ENCODE data around the gene SIN3B.
A peak's percentile ranks its signal among the peaks of the same experiment; 100 is the strongest.

Gene SIN3B

GRCh38 chr19:16824658-16825311 lies 4.4 kb upstream of the SIN3B start:
- no peak for DNase-seq (ENCODE audit: low spot score)

DNA sequence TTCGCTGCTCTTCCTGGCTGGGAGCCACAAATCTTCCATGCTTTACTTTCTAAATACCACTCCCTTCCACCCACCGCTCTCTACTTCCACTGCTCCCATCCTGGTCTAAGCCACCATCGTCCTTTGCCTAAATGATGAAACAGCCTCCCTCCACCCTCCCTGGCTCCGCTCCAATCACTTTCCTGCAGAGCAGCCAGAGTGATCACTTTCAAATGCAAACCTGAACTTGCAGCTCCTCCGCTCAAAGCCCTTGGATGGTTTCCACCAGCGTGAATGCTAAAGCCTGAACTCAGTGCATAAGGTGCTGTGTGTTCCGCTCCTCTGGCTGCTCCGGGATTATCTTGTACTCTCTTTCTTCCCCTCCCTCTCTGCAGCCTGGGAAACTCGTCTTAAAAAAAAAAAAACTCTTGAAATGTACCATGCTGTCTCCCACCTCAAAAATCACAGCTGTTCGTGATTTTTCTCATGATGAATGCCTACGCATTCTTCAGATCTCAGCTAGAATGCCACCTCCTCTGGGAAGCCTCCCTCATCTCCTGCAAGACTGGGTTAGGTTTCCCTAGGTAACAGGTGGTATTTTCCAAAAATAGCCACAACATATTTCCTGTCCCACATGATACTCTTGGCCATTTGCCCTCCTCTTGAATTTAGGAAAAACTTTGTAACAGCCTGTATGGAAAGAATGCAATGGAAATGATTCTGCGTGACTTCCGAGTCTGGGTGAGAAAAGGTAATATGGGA lies 3.7 kb upstream of the SIN3B start:
- peak; percentile 51 for DNase-seq (ENCODE audit: low spot score)

DNA sequence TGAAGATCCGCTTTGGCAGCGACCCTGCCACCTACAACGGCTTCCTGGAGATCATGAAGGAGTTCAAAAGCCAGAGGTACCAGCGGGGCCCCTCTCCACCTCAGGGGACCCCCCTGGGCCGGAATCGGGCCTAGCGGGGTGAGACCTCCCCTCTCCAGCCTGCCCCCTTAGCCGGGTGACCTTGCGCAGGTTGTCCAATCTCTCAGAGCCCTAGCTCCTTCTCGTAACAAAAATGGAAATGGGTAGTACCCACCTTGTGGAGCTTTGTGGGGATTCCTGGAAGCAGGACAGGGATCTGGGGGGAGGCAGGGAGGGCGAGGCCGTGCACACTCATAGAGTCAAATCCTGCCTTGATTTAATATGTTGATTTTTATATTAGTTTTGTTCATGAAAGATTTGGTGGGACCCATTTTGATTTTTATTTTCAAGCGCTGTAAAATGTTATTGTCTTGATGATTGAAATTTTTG lies 658 bp downstream of the SIN3B start:
- DNase-seq (ENCODE audit: low spot score): no peak

- DNase-seq (ENCODE audit: low spot score): peak; percentile 61
Observed at GRCh38 chr19:16830679-16831078, 1.5 kb downstream of the SIN3B start.

DNA sequence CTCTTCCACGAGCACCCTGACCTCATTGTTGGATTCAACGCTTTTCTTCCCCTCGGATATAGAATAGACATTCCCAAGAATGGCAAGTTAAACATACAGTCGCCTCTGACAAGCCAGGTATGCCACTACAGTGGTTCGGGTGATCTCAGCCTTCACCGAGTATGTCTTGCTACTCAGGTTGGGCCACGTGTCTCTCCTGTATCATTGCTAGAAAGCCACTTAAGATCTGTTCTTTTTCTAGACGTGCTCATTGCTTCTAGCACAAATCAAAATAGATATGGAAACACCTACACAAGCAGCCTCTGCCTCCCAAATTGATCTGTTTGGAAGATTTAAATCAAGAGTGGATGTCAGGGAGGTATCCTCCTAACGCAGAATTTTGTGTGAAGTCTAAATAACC lies 2.3 kb downstream of the SIN3B start:
- no peak for DNase-seq (ENCODE audit: low spot score)

- DNase-seq (ENCODE audit: low spot score): no peak
Observed at GRCh38 chr19:16834747-16835146, 5.5 kb downstream of the SIN3B start.

DNA sequence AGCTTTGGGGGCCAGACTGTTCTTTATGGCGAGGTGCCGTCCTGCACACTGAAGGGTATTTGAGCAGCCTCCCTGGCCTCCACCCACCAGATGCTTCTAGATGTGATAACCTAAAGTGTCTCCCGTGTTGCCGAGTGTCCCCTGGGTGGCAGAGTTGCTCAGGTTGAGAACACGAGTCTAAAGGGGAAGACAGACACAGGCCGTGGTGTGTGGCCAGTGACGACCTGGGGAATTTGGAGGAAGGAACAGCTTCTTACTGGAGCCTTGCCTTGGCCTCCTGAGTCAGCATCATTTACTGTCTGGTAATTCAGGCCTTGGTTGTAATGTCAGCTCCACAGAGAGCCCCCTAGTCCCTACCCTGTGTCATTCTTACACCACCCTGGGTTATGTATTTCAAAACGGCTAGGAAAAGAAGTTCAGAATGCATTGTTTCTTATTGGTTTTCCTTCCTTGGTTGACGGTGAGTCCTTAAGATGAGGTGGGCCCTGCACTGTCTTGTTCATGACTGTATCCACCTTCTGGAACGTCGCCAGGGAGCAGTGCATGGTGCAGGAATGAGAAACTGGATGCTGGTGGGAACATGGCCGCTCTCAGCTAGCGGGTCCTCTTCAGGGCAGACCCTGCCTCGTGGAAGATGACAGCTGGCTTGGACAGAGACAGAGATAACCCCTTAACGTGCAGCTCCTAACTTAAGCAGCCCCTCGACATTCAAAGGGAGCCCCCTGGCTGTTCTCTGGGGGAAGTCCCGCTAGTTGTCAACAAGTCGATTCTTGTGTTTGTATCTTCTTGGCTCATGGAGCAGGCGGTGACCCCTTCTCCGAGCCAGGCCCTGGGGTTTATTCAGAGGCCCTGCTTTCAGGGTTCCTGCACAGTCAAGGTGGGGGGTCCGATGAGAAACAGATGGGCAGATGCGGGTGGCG lies 7.2 kb downstream of the SIN3B start:
- DNase-seq (ENCODE audit: low spot score): no peak

GRCh38 chr19:16837035-16837362 lies 7.8 kb downstream of the SIN3B start:
- no peak for DNase-seq (ENCODE audit: low spot score)

- DNase-seq (ENCODE audit: low spot score): no peak
Observed at GRCh38 chr19:16841391-16841926, 12.3 kb downstream of the SIN3B start.

DNA sequence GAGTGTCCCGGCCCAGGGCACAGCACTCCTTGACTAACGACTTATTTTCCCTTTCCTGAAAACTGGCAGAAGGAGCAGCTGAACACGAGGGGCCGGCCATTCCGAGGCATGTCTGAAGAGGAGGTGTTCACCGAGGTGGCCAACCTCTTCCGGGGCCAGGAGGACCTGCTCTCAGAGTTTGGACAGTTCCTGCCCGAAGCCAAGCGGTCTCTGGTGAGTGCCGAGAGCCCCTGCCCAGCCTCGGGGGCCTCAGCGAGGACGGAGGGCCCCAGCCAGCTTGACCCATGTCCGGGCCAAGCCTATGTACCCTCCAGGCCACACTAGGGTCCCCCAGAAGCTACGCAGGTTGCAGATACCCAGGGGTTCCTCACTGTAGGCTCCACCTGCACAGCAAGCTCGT lies 17.7 kb downstream of the SIN3B start:
- DNase-seq (ENCODE audit: low spot score): no peak

- no peak for DNase-seq (ENCODE audit: low spot score)
Observed at GRCh38 chr19:16847430-16847829, 18.2 kb downstream of the SIN3B start.

GRCh38 chr19:16849168-16849567 lies 20.0 kb downstream of the SIN3B start:
- DNase-seq (ENCODE audit: low spot score): no peak

DNA sequence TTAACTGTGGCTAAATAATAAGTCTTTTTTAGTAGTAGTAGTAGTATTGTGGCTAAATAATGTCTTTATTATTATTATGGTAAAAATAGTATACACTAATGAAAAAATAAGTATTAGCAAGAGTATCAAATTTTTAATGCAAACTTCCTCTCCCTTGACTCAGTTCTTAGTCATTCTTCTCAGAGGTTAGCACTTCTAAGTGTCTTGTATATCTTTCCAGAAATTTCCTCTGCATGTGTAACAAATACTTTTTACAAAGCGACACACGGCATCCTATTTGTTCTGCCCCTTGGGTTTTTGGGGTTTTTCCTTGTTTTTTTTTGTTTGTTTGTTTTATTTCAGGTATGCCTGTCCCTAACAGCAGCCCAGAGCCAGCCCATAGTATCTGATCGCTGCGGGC lies 20.9 kb downstream of the SIN3B start:
- DNase-seq (ENCODE audit: low spot score): peak; percentile 54

DNA sequence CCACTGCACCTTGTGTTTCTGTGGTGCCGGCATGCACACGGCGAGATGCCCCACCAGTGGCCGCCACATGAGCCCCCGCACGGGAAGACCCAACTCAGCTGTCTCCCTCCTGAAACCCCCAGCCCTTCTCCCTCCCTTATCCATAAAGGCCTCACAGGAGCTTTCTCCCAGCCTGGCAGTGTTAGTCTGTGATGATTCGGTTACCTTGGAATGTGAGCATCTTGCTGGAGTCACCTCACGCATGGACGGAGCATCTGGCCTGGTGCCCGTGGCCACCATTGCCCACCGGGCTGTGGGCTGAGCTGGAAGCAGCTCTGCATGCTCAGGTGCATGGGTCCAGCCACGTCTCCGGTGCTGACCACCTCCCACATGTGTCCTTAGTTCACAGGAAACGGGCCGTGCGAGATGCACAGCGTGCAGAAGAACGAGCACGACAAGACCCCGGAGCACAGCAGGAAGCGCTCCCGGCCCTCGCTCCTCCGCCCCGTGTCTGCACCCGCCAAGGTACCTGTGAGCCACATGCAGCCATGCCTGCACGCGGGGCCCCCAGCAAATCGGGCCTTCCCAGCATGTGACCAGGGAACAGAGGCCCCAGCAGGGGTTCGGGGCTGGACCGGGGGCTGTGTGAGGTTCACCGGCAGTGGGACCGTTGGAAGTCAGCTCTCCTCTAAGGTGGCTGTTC lies 22.0 kb downstream of the SIN3B start:
- peak; percentile 68 for DNase-seq (ENCODE audit: low spot score)

GRCh38 chr19:16853066-16853465 lies 23.9 kb downstream of the SIN3B start:
- DNase-seq (ENCODE audit: low spot score): no peak

DNA sequence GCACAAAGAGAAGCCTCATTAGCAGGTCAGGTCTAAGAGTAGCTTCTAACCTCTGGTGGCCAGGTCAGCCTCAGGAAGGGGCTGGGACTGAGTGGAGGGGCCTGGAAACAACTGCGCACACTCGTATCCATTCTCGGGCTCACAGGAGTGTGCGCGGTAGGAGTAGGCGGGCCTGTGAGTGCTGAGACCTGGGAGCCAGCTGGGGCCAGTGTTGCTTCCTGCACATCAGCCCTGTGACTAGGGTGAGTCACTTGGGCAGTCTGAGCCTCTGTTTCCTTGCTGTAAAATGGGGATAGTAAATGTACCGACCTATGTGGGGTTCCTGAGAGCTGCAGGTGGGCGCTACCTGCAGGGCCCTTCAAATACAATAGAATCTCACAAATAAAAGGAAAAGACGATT lies 26.9 kb downstream of the SIN3B start:
- DNase-seq (ENCODE audit: low spot score): no peak

DNA sequence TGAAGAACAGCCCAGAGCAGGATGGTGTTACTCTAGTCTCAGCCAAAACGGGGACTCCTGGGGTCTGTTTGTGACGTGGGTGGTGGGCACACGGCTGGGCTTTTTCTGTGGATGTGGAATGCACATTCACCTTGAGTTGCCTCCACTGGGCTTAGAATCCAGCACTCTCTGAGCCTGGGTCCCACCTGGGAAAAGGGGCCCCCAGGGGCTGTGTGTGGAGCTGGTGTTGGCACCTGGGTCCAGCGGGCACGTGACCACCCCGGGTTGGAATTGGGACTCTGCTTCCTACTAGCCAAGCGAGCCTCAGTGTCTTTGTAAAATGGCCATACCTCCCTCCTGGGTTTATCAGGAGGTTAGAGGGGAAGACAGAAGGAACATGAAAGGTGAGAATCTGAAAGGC lies 30.4 kb downstream of the SIN3B start:
- DNase-seq (ENCODE audit: low spot score): no peak

DNA sequence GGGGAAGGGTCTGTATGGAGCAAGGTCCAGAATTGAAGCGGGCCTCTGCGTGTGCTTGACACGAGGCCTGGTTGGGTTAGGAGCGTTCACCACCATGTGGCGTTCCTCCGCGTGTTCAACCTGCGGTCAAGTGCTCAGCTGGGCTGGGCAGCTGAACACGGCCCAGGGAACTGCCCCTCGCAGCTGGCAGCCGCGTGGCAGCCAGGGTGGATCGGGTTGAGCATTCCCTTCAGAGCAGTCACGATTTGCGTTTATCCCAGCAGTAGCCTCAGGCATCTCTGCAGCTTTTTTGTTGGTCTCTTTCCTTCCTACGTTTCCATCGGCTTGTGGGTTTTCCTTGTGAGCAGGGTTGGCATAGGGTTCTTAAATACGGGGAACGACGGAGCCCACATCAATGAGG lies 30.9 kb downstream of the SIN3B start:
- no peak for DNase-seq (ENCODE audit: low spot score)

DNA sequence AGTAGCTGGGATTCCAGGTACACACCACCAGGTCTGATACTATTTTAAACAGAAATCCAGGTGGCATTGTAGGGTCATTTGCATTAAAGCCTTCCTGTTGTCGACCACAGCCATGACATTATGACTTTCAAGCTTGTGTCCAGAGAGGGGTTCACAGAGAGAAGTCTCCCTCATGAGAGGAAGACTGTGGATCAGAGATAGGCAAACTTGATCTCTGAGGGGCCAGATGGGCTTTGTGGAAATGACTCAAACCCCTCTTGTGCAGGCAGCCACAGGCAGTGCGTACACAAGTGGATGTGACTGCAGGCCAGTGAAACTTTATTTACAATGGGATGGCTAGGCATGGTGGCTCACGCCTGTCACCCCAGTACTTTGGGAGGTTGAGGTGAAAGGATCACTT lies 31.8 kb downstream of the SIN3B start:
- DNase-seq (ENCODE audit: low spot score): no peak

- no peak for DNase-seq (ENCODE audit: low spot score)
Observed at GRCh38 chr19:16861834-16862233, 32.6 kb downstream of the SIN3B start.

DNA sequence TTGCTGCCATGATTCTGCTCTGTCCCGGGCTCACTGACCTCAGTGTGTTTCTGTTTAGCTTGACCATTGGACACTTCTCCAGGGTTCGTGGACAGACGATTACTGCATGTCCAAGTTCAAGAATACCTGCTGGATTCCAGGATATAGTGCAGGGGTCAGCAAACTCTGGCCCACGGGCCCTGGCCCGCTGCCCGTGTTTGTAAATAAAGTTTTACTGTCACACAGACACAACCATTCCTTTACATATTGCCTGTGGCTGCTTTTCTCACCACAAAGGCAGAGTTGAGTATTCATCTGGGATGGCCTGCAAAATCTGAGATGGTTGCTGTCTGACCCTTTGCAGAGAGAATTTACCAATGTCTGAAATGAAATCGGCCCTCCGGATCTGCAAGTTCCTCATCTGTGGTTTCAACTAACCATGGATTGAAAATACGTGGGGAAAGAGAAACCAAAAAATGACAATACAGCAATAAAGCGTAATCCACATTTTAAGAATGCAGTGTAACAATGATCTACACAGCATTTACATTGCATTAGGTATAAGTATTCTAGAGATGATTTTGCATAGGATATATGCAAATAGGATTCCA lies 33.7 kb downstream of the SIN3B start:
- DNase-seq (ENCODE audit: low spot score): no peak

DNA sequence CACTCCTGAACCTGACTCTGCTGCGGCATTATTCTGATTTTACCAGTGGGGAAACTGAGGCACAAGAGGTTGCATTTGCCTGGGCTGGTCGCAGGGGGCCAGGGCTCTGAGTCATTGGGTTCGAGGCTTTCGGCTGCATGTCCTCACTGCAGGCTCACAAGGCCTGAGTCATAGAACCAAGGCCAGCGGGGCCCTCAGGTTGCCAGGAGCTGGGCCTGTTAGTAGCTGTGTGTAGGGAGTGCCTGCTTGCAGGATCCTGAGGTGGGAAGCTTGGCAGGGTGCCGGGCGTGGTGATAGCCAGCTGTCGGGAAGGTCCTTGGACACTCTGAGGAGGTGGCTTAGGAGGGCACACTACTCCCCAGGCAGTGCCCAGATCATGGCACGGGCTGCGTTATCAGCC lies 38.0 kb downstream of the SIN3B start:
- no peak for DNase-seq (ENCODE audit: low spot score)
